HG02938 (cell line): Measurements from ENCODE around the gene DRGX.

ENCODE experiments used
- ATAC-seq: cut with Tn5 transposase; IDR thresholded peaks from one replicate; pipeline ENCODE4 v1.9.1; 2021; ENCODE audit warnings: mild to moderate bottlenecking, moderate library complexity; ENCODE audit not compliant: unreplicated experiment

Gene DRGX

GRCh38 chr10:49363309-49364031 is 32.4 kb downstream of the DRGX start:
- ATAC-seq: no peak

- ATAC-seq: peak; percentile 89
Observed at GRCh38 chr10:49362596-49363260, 33.2 kb downstream of the DRGX start.

- no peak for ATAC-seq
Observed at GRCh38 chr10:49361735-49362568, 33.9 kb downstream of the DRGX start.

GRCh38 chr10:49361178-49361554 is 34.7 kb downstream of the DRGX start:
- ATAC-seq: no peak

- no peak for ATAC-seq
Observed at GRCh38 chr10:49360271-49361177, 35.4 kb downstream of the DRGX start.

- ATAC-seq: no peak
Observed at GRCh38 chr10:49359349-49360270, 36.3 kb downstream of the DRGX start.

- ATAC-seq: no peak
Observed at GRCh38 chr10:49357910-49358309, 38.0 kb downstream of the DRGX start.

GRCh38 chr10:49356944-49357343 is 38.9 kb downstream of the DRGX start:
- peak; percentile 62 for ATAC-seq

- no peak for ATAC-seq
Observed at GRCh38 chr10:49356181-49356580, 39.7 kb downstream of the DRGX start.

GRCh38 chr10:49355221-49355620 is 40.7 kb downstream of the DRGX start:
- no peak for ATAC-seq

GRCh38 chr10:49354593-49354992 is 41.3 kb downstream of the DRGX start:
- no peak for ATAC-seq

GRCh38 chr10:49353895-49354566 is 41.9 kb downstream of the DRGX start:
- no peak for ATAC-seq

- no peak for ATAC-seq
Observed at GRCh38 chr10:49353026-49353894, 42.6 kb downstream of the DRGX start.

GRCh38 chr10:49352323-49352722 is 43.6 kb downstream of the DRGX start:
- no peak for ATAC-seq

GRCh38 chr10:49351669-49352068 is 44.2 kb downstream of the DRGX start:
- ATAC-seq: no peak

GRCh38 chr10:49350846-49351532 is 44.9 kb downstream of the DRGX start:
- ATAC-seq: no peak

- ATAC-seq: no peak
Observed at GRCh38 chr10:49350138-49350537, 45.8 kb downstream of the DRGX start.

- ATAC-seq: no peak
Observed at GRCh38 chr10:49349390-49349789, 46.5 kb downstream of the DRGX start.
